ENCODE data around the gene CTDP1.

Gene CTDP1

DNA sequence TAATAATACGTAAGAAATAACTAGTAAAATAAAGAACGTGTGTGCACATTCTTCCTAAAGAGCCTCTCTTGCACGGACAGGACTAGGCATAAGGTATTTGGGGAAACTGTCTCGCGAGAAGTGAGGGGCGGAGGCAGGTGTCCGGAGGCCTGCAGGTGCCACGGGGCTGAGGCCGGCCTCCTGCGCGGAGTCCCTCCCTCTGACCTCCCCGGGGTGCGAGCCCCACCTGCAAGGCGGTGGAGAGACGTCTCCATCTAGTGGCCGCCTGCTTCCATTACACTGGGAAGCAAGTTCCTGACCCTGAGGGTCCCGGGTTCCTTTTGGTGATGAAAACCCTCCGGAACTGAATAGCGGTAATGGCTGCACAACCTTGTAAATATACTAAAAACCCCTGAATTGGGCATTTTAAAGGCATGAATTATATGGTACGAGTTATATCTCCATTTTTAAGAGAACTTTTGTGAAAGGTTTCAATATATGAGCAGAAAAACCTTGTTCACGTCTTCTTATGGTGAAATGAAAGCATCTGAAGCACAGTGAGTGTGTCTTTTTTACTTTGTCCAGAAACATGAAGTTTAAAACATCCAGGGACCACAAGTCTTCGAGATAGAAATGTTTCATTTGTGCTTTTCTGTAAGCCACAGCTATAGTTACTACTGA, 35.5 kb upstream of the CTDP1 start:
- DNase-seq = peak; percentile 55 to 72

DNA sequence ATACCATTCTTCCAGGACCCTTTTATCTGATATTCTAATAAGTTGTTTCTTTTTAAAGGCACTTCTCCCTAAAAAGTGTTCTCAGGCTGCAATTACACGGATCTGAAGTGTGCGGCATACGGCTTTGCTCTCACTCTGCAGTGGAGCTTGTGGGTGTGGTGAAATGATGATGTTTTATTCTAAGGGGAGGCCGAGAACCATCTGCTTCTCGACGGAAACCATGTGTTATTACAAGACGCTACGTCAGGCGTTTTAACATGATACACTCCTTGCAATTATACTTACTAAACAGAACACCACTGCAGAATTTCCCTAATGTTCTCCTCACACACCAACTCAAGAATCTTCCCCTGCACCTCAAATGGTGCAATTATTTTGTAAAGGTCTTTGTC, 34.9 kb upstream of the CTDP1 start:
- DNase-seq = no peak

GRCh38 chr18:79645291-79645983, 34.2 kb upstream of the CTDP1 start:
- no peak for DNase-seq

DNA sequence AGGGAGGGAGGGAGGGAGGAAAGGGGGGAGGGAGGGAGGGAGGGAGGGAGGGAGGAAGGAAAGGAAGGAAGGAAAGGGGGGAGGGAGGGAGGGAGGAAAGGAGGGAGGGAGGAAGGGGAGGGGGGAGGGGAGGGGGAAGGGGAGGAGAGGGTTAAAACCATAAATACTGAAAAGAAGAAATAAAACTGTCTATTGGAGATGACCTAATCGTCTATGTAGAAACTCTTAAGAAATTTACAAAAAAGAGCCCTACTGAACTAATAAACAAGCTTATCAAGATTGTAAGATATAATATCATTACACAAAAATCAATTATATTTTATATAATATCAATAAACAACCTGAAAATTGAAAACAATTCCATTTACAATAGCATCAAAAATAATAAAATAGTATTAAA, 32.3 kb upstream of the CTDP1 start:
- DNase-seq = no peak

DNA sequence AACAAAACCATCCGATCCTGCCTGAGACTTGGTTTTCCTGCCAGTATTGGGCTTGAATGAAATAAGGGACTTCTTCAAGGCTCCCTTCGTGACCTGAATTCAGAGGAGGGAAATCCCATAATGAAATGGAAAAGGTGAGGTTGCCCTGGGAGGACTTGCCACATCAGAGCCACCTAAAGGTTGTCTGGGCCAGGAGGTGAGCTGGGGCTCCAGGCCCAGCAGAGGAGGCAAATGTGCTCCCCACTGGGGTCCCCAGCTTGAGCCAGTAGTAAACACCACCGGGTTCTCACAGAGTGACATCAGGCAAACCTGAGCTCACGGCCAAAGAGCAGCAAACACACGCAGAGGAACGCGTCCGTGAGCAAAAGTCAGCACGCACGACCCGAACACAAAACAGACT, 28.6 kb upstream of the CTDP1 start:
- DNase-seq = no peak

GRCh38 chr18:79657342-79657996, 22.1 kb upstream of the CTDP1 start:
- DNase-seq = no peak

GRCh38 chr18:79658366-79658765, 21.2 kb upstream of the CTDP1 start:
- DNase-seq = no peak

DNA sequence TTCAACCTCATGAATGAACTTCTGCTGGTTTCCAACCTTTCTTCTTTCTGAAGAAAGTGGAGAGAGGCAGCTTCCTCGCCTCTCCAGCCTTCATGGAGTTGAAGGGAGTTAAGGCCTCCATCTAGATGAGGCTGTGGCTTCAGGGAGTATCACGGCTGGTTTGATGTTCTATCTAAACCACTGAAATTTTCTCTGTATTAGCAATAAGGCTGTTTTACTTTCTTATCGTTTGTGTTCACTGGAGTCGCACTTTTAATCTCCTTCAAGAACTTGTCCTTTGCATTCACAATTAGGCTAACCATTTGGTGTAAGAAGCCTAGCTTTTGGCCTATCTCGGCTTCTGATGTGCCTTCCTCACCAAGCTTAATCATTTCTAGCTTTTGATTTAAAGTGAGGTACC, 19.9 kb upstream of the CTDP1 start:
- DNase-seq = no peak

- DNase-seq = no peak
These were observed 17.6 kb upstream of the CTDP1 start for GRCh38 chr18:79662034-79662433.

GRCh38 chr18:79662439-79662838, 17.2 kb upstream of the CTDP1 start:
- DNase-seq = no peak

DNA sequence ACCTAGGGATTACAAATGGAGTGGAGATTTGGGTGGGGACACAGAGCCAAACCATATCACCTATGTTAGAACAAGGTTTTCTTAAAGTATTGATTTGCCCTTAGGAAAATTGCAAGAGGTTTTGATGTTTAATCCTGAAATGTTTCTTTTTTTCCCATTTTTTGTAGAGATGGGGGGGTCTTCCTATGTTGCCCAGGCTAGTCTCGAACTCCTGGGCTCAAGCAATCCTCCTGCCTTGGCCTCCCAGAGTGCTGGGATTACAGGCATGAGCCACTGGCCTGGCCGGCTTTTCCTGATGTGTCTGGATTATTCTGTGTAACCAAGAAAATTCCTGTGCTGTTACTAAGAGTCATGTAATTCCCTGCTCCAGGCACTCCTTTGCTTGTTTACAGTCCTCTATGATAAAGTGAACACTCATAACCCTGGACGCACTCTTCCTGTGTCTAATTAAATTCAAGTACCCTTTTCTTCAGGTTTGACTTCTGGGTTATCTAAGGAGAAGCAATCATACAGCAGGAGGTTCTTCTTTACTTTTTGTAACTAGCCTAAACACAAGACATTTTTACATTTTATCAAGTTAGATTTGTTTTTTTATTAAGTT, 15.0 kb upstream of the CTDP1 start:
- DNase-seq = no peak

GRCh38 chr18:79668203-79668602, 11.4 kb upstream of the CTDP1 start:
- DNase-seq = no peak

DNA sequence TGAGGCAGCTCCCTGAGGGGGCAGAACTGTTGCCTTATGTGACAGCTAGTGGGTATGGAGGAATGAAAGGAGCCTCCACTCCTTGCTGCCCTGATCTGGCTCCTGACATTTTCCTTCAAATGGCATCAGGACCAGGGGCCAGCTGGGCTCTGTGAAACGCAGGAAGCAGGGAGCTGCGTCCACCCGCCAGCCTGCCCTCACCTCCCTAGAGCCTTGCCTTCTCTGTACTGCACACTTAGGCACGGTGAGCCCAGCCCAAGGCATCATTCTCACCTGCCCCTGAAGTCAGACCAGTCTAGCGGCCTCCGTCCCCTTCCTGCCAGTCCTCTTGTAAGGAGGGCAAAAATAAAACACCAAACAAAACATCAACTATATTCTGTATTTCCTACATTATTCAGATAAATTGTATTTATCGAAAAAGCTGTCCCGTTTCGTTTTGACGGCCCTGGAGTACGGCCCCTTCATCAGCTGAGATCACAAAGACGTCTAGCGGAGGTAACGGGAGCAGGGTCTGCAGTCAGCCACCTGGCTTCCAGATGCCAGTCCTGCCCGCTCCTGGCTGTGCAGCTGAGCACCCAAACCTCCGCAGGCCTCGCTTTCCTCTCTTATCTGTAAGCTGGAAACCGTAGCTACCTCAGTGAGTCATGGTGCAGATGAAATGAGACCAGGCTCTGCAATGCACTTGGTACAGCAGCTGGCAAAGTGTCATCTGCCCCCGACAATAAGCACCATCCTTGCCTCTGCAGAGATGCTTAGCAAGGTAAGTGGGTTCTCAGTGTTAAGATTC, 6.9 kb upstream of the CTDP1 start:
- peak; percentile 65 to 82 for DNase-seq

DNA sequence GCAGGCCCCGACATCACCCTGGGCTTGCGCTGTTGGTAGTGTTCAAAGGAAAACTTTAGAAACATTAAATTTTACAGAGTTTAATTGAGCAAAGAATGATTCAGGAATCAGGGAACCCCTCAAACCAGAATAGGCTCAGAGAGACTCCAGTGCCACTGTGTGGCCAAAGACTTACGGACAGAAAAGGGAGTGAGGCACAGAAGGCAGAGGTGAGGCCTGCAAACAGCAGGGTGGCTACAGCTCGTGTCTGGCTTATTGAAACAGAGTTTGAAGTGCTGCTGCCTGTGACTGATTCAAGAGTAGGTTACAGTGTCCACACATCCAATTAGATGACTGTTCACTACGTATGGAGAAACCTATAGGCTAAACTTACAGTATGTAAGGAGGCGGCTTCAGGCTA, 2.4 kb upstream of the CTDP1 start:
- no peak for DNase-seq

- no peak for DNase-seq
These were observed 1.8 kb upstream of the CTDP1 start for GRCh38 chr18:79677840-79678239.

DNA sequence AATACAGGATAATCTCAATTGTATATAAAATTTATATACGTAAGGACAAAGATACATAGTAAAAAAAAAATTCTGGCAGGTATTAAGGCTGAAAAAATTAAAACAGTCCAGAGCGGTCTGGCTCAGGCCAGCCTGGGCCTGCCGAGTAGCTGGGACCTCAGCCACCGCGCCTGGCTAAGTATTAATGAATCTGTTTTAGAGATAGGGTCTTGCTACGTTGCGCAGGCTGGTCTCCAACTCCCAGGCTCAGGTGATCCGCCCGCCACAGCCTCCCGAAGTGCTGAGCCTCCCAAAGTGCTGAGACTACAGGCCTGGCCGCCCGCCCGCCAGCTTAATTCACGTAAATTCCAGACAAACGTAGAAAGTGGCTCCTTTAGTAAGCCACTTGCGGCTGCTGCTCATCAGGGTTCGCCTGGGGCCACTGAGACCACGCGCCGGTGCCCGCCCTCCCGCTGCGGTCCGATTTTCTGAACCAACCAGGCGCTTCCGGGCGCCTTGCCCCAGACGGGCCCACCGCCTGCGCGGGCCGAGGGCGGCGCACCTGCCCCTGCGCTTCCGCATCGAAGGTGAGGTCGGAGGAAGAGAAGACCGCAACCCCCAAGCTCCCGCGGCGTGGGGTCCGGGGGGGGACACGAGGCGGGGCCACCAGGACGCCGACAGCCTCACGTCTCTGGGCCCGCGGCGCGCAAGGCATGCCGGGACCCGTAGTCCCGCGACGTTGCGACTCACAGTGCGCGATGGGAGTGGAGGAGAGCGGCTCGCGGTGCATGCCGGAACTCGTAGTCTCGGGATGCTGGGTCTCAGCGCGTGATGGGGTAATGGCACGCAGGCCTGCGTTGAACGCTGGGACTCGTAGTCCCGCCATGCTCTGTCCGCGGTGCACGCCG, 695 bp upstream of the CTDP1 start:
- peak; percentile 96 to 97 for DNase-seq

GRCh38 chr18:79680100-79680879, 687 bp downstream of the CTDP1 start:
- no peak for DNase-seq

DNA sequence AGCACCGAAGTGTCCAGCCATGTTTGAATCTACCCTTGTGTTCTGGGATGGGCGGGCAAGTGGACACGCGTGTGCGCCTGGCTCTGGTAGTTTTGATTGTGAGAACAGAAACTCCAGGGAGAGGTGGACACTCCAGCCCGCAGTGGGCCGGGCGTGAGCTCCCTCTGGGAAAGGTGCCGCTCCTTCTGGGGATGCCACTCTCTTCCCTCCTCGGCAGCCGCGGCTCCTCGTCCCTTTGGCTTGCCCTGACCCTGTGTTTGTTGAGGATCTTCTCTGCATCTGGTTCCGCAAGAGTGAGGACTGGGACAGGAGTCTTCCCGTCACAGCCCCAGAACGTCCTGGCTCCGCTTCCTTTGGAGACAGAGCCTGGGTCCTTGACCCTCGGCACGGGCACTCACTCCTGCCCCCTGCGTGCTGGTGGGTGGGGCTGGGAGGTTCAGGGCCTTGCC, 1.3 kb downstream of the CTDP1 start:
- DNase-seq = no peak

GRCh38 chr18:79681484-79682387, 2.1 kb downstream of the CTDP1 start:
- no peak for DNase-seq

- no peak for DNase-seq
These were observed 2.9 kb downstream of the CTDP1 start for GRCh38 chr18:79682481-79682880.

Data from SHP77 (cell line).